SK-N-SH (cell line): Measurements from ENCODE around the gene RCBTB2. TPM values are rescaled to one million over a fixed set of nuclear protein-coding genes. Genes with fewer than 3 reads are reported as not detected.

ENCODE experiments used
- CTCF ChIA-PET: fragments of 300-600, 350-600 bp; formaldehyde crosslinking; extraction: SDS; loops from one replicate; lab custom pipeline; 2021; lab: Yijun Ruan, JAX
- POLR2A ChIA-PET: fragments of 350-600 bp; sonication (Branson Sonifier 250); formaldehyde crosslinking; extraction: SDS; loops from one replicate; lab custom pipeline; 2020; ENCODE audit warnings: antibody characterized with exemption, inconsistent platforms; lab: Yijun Ruan, JAX
- DNase-seq: peaks from one replicate; pipeline ENCODE4 v3.0.0; 2012
- H2AFZ ChIP-seq: fragments of 200-600 bp; sonication (generic); 2 replicates; pipeline ENCODE4 v1.8.1; 2016; ENCODE audit warnings: antibody characterized with exemption, mild to moderate bottlenecking, low read depth
- H3F3A ChIP-seq: fragments of 200-600 bp; sonication (generic); replicated peaks from 2 replicates; pipeline ENCODE3; 2016; ENCODE audit warnings: antibody characterized with exemption, mild to moderate bottlenecking; ENCODE audit not compliant: insufficient read depth
- H3K27ac ChIP-seq, 2 experiments: fragments of 200-500 bp in 1 of 2; fragments of 200-600 bp in 1 of 2; sonication (Bioruptor generic) in 1 of 2; sonication (generic), shearing (Covaris generic) in 1 of 2; 2 replicates each; pipeline versions ENCODE4 v1.5.1 to v1.6.1; 2014 to 2016; ENCODE audit warnings: low read depth in 2 of 2, inconsistent platforms in 1 of 2, low read length in 1 of 2, mild to moderate bottlenecking in 1 of 2, mixed read lengths in 1 of 2
- H3K27me3 ChIP-seq: fragments of 200-600 bp; sonication (generic), shearing (Covaris generic); 2 replicates; pipeline ENCODE4 v1.6.1; 2016; ENCODE audit warnings: mixed run types; ENCODE audit not compliant: insufficient read depth
- H3K36me3 ChIP-seq, 2 experiments: fragments of 200-500 bp in 1 of 2; fragments of 200-600 bp in 1 of 2; sonication (Bioruptor generic) in 1 of 2; sonication (generic) in 1 of 2; replicated peaks in 1 of 2; 2 replicates each; pipeline versions ENCODE3 to v1.5.1; 2014 to 2016; ENCODE audit warnings: low read length in 1 of 2, mild to moderate bottlenecking in 1 of 2; ENCODE audit not compliant: insufficient read depth in 2 of 2, control insufficient read depth in 1 of 2
- H3K4me1 ChIP-seq, 2 experiments: fragments of 200-500 bp in 1 of 2; fragments of 200-600 bp in 1 of 2; sonication (Bioruptor generic) in 1 of 2; sonication (generic), shearing (Covaris generic) in 1 of 2; 2 replicates each; pipeline versions ENCODE4 v1.5.1 to v1.6.1; 2014 to 2016; ENCODE audit warnings: low read depth in 1 of 2, low read length in 1 of 2, mixed run types in 1 of 2; ENCODE audit not compliant: insufficient read depth in 2 of 2, control insufficient read depth in 1 of 2
- H3K4me2 ChIP-seq: fragments of 200-600 bp; sonication (generic), shearing (Covaris generic); 2 replicates; pipeline ENCODE4 v1.6.1; 2017; ENCODE audit warnings: mixed run types
- H3K4me3 ChIP-seq, 2 experiments: fragments of 200-500 bp in 1 of 2; fragments of 200-600 bp in 1 of 2; sonication (Bioruptor generic) in 1 of 2; sonication (generic), shearing (Covaris generic) in 1 of 2; 2 replicates each; pipeline versions ENCODE4 v1.5.1 to v1.8.1; 2014 to 2016; ENCODE audit warnings: low read depth in 2 of 2, inconsistent platforms in 1 of 2, low read length in 1 of 2, mild to moderate bottlenecking in 1 of 2, mixed read lengths in 1 of 2, moderate library complexity in 1 of 2
- H3K79me2 ChIP-seq: fragments of 200-600 bp; sonication (generic); 2 replicates; pipeline ENCODE4 v1.8.1; 2017; ENCODE audit warnings: mild to moderate bottlenecking; ENCODE audit not compliant: insufficient read depth
- H3K9ac ChIP-seq: fragments of 200-600 bp; sonication (generic); 2 replicates; pipeline ENCODE4 v1.6.1; 2017; ENCODE audit warnings: mixed run types
- H3K9me2 ChIP-seq: fragments of 200-600 bp; sonication (generic); 2 replicates; pipeline ENCODE4 v1.6.1; 2017; ENCODE audit warnings: mixed run types
- H3K9me3 ChIP-seq: fragments of 200-600 bp; sonication (generic); 2 replicates; pipeline ENCODE4 v1.6.1; 2017; ENCODE audit warnings: mixed run types, mild to moderate bottlenecking, moderate library complexity
- H4K20me1 ChIP-seq: fragments of 200-600 bp; sonication (generic); 2 replicates; pipeline ENCODE4 v1.6.1; 2017; ENCODE audit warnings: mild to moderate bottlenecking, mixed run types; ENCODE audit not compliant: insufficient read depth
- NFIC ChIP-seq: IDR thresholded peaks from 2 replicates; pipeline ENCODE4 v1.4.0; 2012; ENCODE audit warnings: borderline replicate concordance
- REST ChIP-seq: IDR thresholded peaks from 2 replicates; pipeline ENCODE4 v1.6.1; 2012; ENCODE audit warnings: mild to moderate bottlenecking, low read depth, low read length, moderate library complexity
- WGBS: methylation state at CpG from one replicate; pipeline ENCODE4 v1.1.6; 2017; ENCODE audit warnings: low lambda C conversion rate; 5-methylcytosine and 5-hydroxymethylcytosine counted together
- polyA plus RNA-seq, 3 experiments: library from polyadenylated mRNA; depleted of rRNA; stranded (reverse); fragments of >200 nt; gene quantifications; 2 replicates each; pipeline ENCODE4 v1.2.3, GENCODE V29; 2012
- TF ChIP-seq, protein P1 (sequence below): IDR thresholded peaks from 2 replicates; pipeline ENCODE4 v1.4.0; 2012; ENCODE audit warnings: low read depth, borderline replicate concordance
- TF ChIP-seq, protein P2 (sequence below): fragments of 150-350 bp; IDR thresholded peaks from 2 replicates; pipeline ENCODE4 v1.6.1; 2016; ENCODE audit warnings: mild to moderate bottlenecking, low read depth, low read length

RCBTB2 gene
- polyA plus RNA-seq, 1 of the 3 experiments (the other 2 are of a cell fraction): 2.8 TPM

GRCh38 chr13:48505012-48505411 is 27.9 kb downstream of the RCBTB2 start:
- no peak overlapping the region for H3K4me2 ChIP-seq

DNA sequence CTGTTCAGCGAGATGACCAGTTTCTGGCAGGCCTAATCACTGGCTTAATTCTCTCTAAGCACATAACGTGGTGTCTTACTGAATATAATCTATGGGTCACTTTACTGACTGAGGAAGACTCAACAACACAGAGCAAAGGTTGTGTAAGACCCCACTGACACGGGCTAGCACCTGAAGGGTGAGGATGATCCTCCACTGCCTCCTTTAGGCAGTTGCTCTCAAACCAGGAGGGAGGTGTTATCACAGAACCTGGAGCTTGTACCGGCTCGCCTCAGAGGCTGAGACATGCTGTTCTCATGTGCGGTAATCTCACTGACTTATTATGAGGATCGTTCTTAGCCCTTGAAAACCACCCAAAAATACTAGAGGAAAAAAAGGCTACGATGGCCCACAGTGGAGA is 28.3 kb downstream of the RCBTB2 start:
- no peak overlapping the region for H3K9ac ChIP-seq
- POLR2A ChIA-PET: no interaction called here
- CTCF ChIA-PET: no interaction called here

More at GRCh38 chr13:48505012-48505411, 27.9 kb downstream of the RCBTB2 start:
- TF ChIP-seq, protein P1, sequence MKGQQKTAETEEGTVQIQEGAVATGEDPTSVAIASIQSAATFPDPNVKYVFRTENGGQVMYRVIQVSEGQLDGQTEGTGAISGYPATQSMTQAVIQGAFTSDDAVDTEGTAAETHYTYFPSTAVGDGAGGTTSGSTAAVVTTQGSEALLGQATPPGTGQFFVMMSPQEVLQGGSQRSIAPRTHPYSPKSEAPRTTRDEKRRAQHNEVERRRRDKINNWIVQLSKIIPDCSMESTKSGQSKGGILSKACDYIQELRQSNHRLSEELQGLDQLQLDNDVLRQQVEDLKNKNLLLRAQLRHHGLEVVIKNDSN: no peak
- TF ChIP-seq REST: no peak
- no peaks in the 10 kb centered on the region for H3K27me3 ChIP-seq
- no peaks in the 10 kb centered on the region for H3K4me1 ChIP-seq
- 89% methylated on average over 4 of the region's 4 CpGs for WGBS
- no peaks in the 10 kb centered on the region for H3K79me2 ChIP-seq
- no peak overlapping the region for H3K9ac ChIP-seq
- H3K27ac ChIP-seq: no peak overlapping the region
- H3K4me3 ChIP-seq: no peak overlapping the region
- no peaks in the 10 kb centered on the region for H3K9me3 ChIP-seq
- H2AFZ ChIP-seq: no peak overlapping the region
- H3K36me3 ChIP-seq: no peaks in the 10 kb centered on the region
- H3F3A ChIP-seq: no peaks in the 10 kb centered on the region
- H3K9me2 ChIP-seq: no peaks in the 10 kb centered on the region
- H4K20me1 ChIP-seq: no peaks in the 10 kb centered on the region
- ChIA-PET CTCF (no interaction called here), POLR2A (no interaction called here)
- DNase-seq: no peak

More for the DNA sequence above, 28.3 kb downstream of the RCBTB2 start:
- Histone ChIP-seq H4K20me1 (no peaks in the 10 kb centered on the region), H3F3A (no peaks in the 10 kb centered on the region), H3K27me3 (no peaks in the 10 kb centered on the region), H3K4me3 (no peak overlapping the region), H3K36me3 (no peaks in the 10 kb centered on the region), H3K9me2 (no peaks in the 10 kb centered on the region), H3K4me2 (no peak overlapping the region), H3K9me3 (no peaks in the 10 kb centered on the region), H3K79me2 (no peaks in the 10 kb centered on the region), H2AFZ (no peak overlapping the region), H3K27ac (no peak overlapping the region), H3K4me1 (no peaks in the 10 kb centered on the region)
- TF ChIP-seq, protein P2, sequence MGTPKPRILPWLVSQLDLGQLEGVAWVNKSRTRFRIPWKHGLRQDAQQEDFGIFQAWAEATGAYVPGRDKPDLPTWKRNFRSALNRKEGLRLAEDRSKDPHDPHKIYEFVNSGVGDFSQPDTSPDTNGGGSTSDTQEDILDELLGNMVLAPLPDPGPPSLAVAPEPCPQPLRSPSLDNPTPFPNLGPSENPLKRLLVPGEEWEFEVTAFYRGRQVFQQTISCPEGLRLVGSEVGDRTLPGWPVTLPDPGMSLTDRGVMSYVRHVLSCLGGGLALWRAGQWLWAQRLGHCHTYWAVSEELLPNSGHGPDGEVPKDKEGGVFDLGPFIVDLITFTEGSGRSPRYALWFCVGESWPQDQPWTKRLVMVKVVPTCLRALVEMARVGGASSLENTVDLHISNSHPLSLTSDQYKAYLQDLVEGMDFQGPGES: no peak
- no peak for TF ChIP-seq NFIC
- WGBS: 87% methylated on average over 8 of the region's 8 CpGs
- DNase-seq: no peak
